ENCODE data around the gene CLN5.

DNA sequence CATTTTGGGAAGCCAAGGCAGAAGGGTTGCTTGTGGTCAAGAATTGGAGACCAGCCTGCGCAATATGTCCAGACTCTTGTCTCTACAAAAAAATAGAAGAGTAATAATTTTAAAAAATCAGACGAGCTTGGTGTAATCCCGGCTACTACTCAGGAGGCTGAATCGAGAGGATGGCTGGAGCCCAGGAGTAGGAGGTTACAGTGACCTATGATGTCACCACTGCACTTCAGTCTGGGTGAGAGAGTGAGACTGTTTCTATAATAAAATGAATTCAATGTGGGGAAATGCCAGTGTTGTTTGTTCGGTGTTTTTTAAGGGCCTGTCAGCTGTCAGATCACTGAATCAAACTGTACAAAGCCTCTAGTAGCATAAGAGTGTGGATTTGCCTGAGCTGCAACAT, 36.3 kb downstream of the CLN5 start:
- TF ChIP-seq, protein P1, sequence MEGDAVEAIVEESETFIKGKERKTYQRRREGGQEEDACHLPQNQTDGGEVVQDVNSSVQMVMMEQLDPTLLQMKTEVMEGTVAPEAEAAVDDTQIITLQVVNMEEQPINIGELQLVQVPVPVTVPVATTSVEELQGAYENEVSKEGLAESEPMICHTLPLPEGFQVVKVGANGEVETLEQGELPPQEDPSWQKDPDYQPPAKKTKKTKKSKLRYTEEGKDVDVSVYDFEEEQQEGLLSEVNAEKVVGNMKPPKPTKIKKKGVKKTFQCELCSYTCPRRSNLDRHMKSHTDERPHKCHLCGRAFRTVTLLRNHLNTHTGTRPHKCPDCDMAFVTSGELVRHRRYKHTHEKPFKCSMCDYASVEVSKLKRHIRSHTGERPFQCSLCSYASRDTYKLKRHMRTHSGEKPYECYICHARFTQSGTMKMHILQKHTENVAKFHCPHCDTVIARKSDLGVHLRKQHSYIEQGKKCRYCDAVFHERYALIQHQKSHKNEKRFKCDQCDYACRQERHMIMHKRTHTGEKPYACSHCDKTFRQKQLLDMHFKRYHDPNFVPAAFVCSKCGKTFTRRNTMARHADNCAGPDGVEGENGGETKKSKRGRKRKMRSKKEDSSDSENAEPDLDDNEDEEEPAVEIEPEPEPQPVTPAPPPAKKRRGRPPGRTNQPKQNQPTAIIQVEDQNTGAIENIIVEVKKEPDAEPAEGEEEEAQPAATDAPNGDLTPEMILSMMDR (IDR thresholded peaks at IDR 0.05 in 4 of 5, conservative IDR thresholded peaks at IDR 0.05 in 1 of 5): no peak
- no peak for TF ChIP-seq POLR2A (IDR thresholded peaks at IDR 0.05)
